ENCODE measurements around the gene HSD17B13.

DNA sequence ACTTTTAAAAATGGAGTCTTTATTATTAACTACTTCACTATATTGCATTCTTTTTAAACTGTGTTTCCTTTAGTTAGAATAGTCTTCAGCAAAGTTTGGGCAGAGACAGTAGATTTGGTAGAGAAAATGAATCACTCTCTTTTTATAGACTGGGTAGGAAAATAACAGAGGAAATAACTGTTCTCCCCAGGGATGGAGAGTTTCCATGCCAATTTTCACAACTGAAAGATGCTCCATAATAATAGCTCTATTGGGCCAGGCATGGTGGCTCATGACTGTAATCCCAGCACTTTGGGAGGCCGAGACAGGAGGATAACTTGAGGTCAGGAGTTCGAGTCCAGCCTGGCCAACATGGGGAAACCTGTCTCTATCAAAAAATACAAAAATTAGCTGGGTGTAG, 13.1 kb downstream of the HSD17B13 start:
- TF ChIP-seq POLR2A (IDR thresholded peaks at IDR 0.05; ENCODE audit: low read length) (no peak), GATA1 (IDR thresholded peaks at IDR 0.05; ENCODE audit: low read depth, low read length) (no peak)

Measured in erythroblast (primary cell).